HG03354 (cell line): Measurements from ENCODE around the gene NDUFA11.
"Not testable (repeated sequence)": the region's sequence is repeated elsewhere in the genome, so short reads cannot be mapped to it uniquely, and the experiment has no call there.

Experiments
- ATAC-seq: cut with Tn5 transposase; IDR thresholded peaks from one replicate; pipeline ENCODE4 v1.9.1; 2021; ENCODE audit warnings: mild to moderate bottlenecking; ENCODE audit not compliant: unreplicated experiment, poor library complexity, severe bottlenecking

The NDUFA11 gene

GRCh38 chr19:5867201-5868136 lies 36.1 kb downstream of the NDUFA11 start:
- no peak for ATAC-seq

- ATAC-seq, result no peak
Measured at GRCh38 chr19:5865772-5866171, 37.8 kb downstream of the NDUFA11 start.

- no peak for ATAC-seq
Measured at GRCh38 chr19:5864725-5865486, 38.7 kb downstream of the NDUFA11 start.

GRCh38 chr19:5864013-5864720 lies 39.4 kb downstream of the NDUFA11 start:
- no peak for ATAC-seq

GRCh38 chr19:5863030-5863665 lies 40.4 kb downstream of the NDUFA11 start:
- ATAC-seq, result no peak

GRCh38 chr19:5857203-5858081 lies 46.1 kb downstream of the NDUFA11 start:
- ATAC-seq, result no peak

- ATAC-seq, result not testable (repeated sequence)
Measured at GRCh38 chr19:5855151-5855550, 48.4 kb downstream of the NDUFA11 start.

GRCh38 chr19:5854121-5854520 lies 49.5 kb downstream of the NDUFA11 start:
- ATAC-seq, result not testable (repeated sequence)

- no peak for ATAC-seq
Measured at GRCh38 chr19:5851302-5851701, 52.3 kb downstream of the NDUFA11 start, which contains the start of gene FUT3. TSS of gene FUT3 (minus strand) at chr19:5851449.

GRCh38 chr19:5850743-5851293 lies 52.8 kb downstream of the NDUFA11 start:
- ATAC-seq, result no peak

- no peak for ATAC-seq
Measured at GRCh38 chr19:5850189-5850588, 53.4 kb downstream of the NDUFA11 start.

- ATAC-seq, result not testable (repeated sequence)
Measured at GRCh38 chr19:5848621-5849020, 55.0 kb downstream of the NDUFA11 start.

GRCh38 chr19:5847846-5848245 lies 55.7 kb downstream of the NDUFA11 start:
- ATAC-seq, result not testable (repeated sequence)
